Sigmoid colon (tissue), 7 donors: Measurements from ENCODE around the gene OTOGL. TPM values are rescaled to one million over a fixed set of nuclear protein-coding genes. Genes with fewer than 3 reads are reported as not detected.

Experiments used
- DNase-seq: peaks from one replicate; pipeline ENCODE4 v3.0.0-alpha.2; 2019
- H3K27ac ChIP-seq, 4 donors: fragments of 200-600 bp; sonication (generic); one replicate each; pipeline ENCODE4 v1.5.1; 2016 to 2019; ENCODE audit warnings: mild to moderate bottlenecking in 1 of 4
- H3K27me3 ChIP-seq, 3 donors: fragments of 200-600 bp; sonication (generic); one replicate each; pipeline ENCODE4 v1.5.1; 2019; ENCODE audit warnings: mild to moderate bottlenecking in 1 of 3
- H3K36me3 ChIP-seq, 4 donors: fragments of 200-600 bp; sonication (generic); one replicate each; pipeline ENCODE4 v1.5.1; 2016 to 2019
- H3K4me1 ChIP-seq, 4 donors: fragments of 200-600 bp; sonication (generic); one replicate each; pipeline ENCODE4 v1.5.1; 2017 to 2019
- H3K4me3 ChIP-seq, 4 donors: fragments of 200-600 bp; sonication (generic); one replicate each; pipeline ENCODE4 v1.5.1; 2017 to 2019; ENCODE audit warnings: mild to moderate bottlenecking in 2 of 4, moderate library complexity in 1 of 4
- H3K9me3 ChIP-seq, 4 donors: fragments of 200-600 bp in 3 of 4; sonication (generic) in 3 of 4; one replicate each; pipeline versions ENCODE4 v1.5.1 to v1.6.1; 2013 to 2019
- EP300 ChIP-seq, 4 donors: sonication (generic); formaldehyde crosslinking; IDR thresholded peaks; one replicate each; pipeline ENCODE4 v1.6.1; 2017; ENCODE audit warnings: antibody characterized with exemption in 4 of 4
- POLR2A ChIP-seq, 2 donors: fragments of 450-650 bp; IDR thresholded peaks; one replicate each; pipeline ENCODE4 v1.6.1; 2016; ENCODE audit warnings: antibody characterized with exemption in 2 of 2, mild to moderate bottlenecking in 2 of 2, moderate library complexity in 2 of 2
- POLR2AphosphoS5 ChIP-seq, 4 donors: sonication (generic); formaldehyde crosslinking; IDR thresholded peaks; one replicate each; pipeline ENCODE4 v1.6.1; 2017; ENCODE audit warnings: antibody characterized with exemption in 4 of 4
- WGBS, 2 donors: extraction: QIAGEN DNeasy Blood & Tissue Kit; methylation state at CpG; one replicate each; pipeline ENCODE4 v1.1.7; 2013; 5-methylcytosine and 5-hydroxymethylcytosine counted together
- intact Hi-C: fragments of 100-400 bp; cut with DNase I; formaldehyde crosslinking; loops from one replicate; pipeline ENCODE4 v1.15.1; 2023
- polyA plus RNA-seq, 3 donors: library from polyadenylated mRNA; stranded (reverse); fragments of 200-250 nt; gene quantifications; one replicate each; pipeline ENCODE4 v1.2.3, GENCODE V29; 2013
- total RNA-seq, 4 donors: library from RNA; depleted of rRNA; stranded (reverse); fragments of >200 nt; gene quantifications; one replicate each; pipeline ENCODE4 v1.1.0, GENCODE V29; 2016
- TF ChIP-seq, protein P1 (sequence below), 4 experiments: fragments of 450-650 bp in 3 of 4; fragments of 200-600 bp in 1 of 4; IDR thresholded peaks; one replicate each; pipeline ENCODE4 v1.5.1; 2016 to 2019; ENCODE audit warnings: antibody characterized with exemption in 4 of 4, mild to moderate bottlenecking in 3 of 4, moderate library complexity in 2 of 4
- donor health status: healthy with polysubstance abuse.
- donor health status: Bipolar disorder and iron deficiency.
- donor health status: healthy.

Gene OTOGL
- total and polyA plus RNA-seq, 7 donors: 0.07 to 4.7 (median 0.81) TPM; not detected in 2

DNA sequence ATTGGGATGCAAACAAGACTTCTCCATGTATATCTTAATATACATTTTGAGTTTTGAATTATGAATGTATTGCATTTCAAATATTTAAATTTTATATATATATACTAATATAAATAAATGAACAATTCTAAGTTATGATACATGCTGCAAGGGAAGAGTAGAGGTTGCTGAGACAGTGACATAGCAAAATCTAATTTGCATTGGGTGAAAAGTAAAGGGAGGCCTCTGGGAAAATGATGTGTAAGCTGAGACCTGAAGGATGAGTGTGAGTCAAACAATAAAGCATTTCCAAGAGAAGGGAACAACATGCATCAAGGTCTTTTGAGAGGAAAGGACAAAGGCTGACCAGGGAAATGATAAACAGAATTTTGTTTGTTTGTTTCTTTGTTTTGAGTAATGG, 281.8 kb downstream of the OTOGL start:
- Histone ChIP-seq H3K4me1 (no peaks in the 10 kb centered on the region), H3K27ac (no peak overlapping the region), H3K4me3 (no peak overlapping the region), H3K36me3 (no peaks in the 10 kb centered on the region), H3K9me3 (no peaks in the 10 kb centered on the region), H3K27me3 (no peaks in the 10 kb centered on the region)
- no peak for DNase-seq
- TF ChIP-seq EP300 (IDR thresholded peaks at IDR 0.05) (no peak), POLR2AphosphoS5 (IDR thresholded peaks at IDR 0.05) (no peak), POLR2A (IDR thresholded peaks at IDR 0.05) (no peak)
- TF ChIP-seq, protein P1, sequence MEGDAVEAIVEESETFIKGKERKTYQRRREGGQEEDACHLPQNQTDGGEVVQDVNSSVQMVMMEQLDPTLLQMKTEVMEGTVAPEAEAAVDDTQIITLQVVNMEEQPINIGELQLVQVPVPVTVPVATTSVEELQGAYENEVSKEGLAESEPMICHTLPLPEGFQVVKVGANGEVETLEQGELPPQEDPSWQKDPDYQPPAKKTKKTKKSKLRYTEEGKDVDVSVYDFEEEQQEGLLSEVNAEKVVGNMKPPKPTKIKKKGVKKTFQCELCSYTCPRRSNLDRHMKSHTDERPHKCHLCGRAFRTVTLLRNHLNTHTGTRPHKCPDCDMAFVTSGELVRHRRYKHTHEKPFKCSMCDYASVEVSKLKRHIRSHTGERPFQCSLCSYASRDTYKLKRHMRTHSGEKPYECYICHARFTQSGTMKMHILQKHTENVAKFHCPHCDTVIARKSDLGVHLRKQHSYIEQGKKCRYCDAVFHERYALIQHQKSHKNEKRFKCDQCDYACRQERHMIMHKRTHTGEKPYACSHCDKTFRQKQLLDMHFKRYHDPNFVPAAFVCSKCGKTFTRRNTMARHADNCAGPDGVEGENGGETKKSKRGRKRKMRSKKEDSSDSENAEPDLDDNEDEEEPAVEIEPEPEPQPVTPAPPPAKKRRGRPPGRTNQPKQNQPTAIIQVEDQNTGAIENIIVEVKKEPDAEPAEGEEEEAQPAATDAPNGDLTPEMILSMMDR (IDR thresholded peaks at IDR 0.05): no peak
- intact Hi-C loops: no loop called here

DNA sequence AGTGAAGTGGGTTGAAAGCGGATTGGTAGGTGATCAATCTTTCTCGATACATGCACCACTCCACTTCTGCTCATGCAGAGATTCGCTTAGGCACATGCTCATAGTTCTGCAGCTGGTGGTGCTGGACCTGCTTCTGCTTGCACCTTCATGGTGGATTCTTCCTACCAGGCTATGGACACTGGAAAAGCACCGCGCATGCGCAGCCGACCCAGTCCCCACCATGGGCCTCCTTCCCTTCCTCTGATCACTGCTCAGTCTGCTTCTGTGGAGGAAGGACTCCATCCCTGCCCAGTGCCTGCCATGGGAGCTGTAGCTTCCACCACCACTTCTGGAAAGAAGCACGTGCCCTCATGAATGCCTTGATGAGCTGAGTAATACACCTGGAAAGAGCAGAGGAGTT, 282.9 kb downstream of the OTOGL start:
- DNase-seq: no peak
- Histone ChIP-seq H3K9me3 (no peaks in the 10 kb centered on the region), H3K27ac (no peak overlapping the region), H3K36me3 (no peaks in the 10 kb centered on the region), H3K27me3 (no peaks in the 10 kb centered on the region), H3K4me3 (no peak overlapping the region), H3K4me1 (no peaks in the 10 kb centered on the region)
- intact Hi-C loops: no loop called here
- WGBS, 2 donors: 92 to 94% methylated on average over 8 of the region's 8 CpGs
- no peak for TF ChIP-seq POLR2A (IDR thresholded peaks at IDR 0.05)
- TF ChIP-seq POLR2AphosphoS5 (IDR thresholded peaks at IDR 0.05): no peak
- TF ChIP-seq, protein P1 (IDR thresholded peaks at IDR 0.05): no peak
- no peak for TF ChIP-seq EP300 (IDR thresholded peaks at IDR 0.05)

DNA sequence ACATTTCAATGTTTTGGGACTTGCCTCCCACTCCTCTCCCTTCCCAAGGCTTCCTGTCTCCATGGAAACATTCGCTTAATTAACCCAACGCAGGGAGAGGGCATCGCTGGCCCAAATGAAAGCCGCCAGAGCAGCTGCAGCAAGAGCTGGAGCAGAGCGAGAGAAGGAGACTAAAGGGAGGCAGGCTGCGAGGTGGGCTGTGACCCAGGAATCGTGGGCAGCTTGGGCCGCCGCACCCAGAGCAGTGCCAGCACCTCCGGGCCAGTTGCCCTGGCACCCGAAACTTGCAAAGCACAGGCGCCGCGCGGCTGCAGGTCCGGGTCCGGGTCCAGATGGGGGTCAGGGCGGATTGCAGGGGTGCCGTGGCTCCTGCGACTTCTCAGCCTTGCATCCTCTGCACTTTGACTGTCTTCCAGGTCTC, 301.2 kb downstream of the OTOGL start:
- Histone ChIP-seq H3K27me3 (peaks cover 0 to 12% (median 7%) of the 10 kb centered on the region in 3 donors), H3K4me1 (peaks cover 0 to 7% (median 0%) of the 10 kb centered on the region in 4 donors), H3K9me3 (no peaks in the 10 kb centered on the region), H3K27ac (no peak overlapping the region), H3K36me3 (no peaks in the 10 kb centered on the region), H3K4me3 (peak overlapping the region in 3 of 4 donors; percentile 22 to 36 (median 35))
- 37 to 44% methylated on average over 20 of the region's 20 CpGs for WGBS, 2 donors
- intact Hi-C loops: no loop called here
- TF ChIP-seq, protein P1 (IDR thresholded peaks at IDR 0.05): no peak
- DNase-seq: no peak

DNA sequence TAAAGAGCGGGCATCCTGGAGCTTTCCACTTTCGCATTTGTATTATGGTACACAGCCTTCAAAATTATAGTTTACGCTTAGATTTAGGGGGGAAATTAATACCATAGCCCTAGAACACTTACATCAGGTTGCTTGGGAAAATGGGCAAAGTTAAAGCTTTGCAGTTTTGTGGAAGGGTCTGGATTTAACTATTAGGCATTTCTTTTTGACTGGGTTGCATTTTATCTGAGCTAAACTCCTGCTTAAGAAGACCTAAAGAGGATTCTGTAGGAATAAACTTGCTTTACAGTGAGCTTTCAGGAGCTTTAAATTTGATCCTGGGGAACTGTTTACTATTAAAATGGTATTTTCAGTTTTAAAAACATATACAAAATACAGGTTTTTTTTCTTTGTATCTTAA, 301.9 kb downstream of the OTOGL start:
- Histone ChIP-seq H3K36me3 (no peaks in the 10 kb centered on the region), H3K9me3 (no peaks in the 10 kb centered on the region), H3K27me3 (peaks cover 0 to 12% (median 7%) of the 10 kb centered on the region in 3 donors), H3K4me3 (no peak overlapping the region), H3K27ac (no peak overlapping the region), H3K4me1 (peaks cover 0 to 7% (median 0%) of the 10 kb centered on the region in 4 donors)
- intact Hi-C loops: no loop called here
- TF ChIP-seq POLR2A (IDR thresholded peaks at IDR 0.05) (no peak), POLR2AphosphoS5 (IDR thresholded peaks at IDR 0.05) (no peak), EP300 (IDR thresholded peaks at IDR 0.05) (no peak)
- TF ChIP-seq, protein P1 (IDR thresholded peaks at IDR 0.05): no peak
- DNase-seq: no peak
- 80 to 92% methylated on average over 3 of the region's 3 CpGs for WGBS, 2 donors

DNA sequence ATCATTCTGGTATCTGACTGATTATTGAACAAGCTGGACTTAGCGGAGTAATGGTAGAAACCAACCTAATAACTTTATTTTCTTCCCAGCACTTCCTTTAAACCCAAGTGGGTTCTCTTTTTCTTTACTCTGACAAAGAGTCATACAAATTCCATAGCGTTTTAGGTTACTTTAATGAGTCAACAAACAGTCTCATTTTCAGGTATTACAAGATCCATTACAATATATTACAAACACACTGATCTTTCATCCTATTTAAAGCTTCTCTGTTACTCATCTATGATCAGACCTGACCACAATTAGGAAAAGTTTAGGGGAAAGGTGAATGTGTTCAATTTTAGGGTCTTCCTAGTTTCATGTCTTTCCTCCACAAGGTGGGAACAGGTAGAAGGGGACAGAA, 305.3 kb downstream of the OTOGL start:
- intact Hi-C loops: no loop called here
- no peak for TF ChIP-seq EP300 (IDR thresholded peaks at IDR 0.05)
- TF ChIP-seq POLR2AphosphoS5 (IDR thresholded peaks at IDR 0.05): no peak
- TF ChIP-seq, protein P1 (IDR thresholded peaks at IDR 0.05): no peak
- TF ChIP-seq POLR2A (IDR thresholded peaks at IDR 0.05): no peak
- DNase-seq: no peak

More for the DNA sequence above, 305.3 kb downstream of the OTOGL start:
- H3K27ac ChIP-seq: no peak overlapping the region
- H3K9me3 ChIP-seq: no peaks in the 10 kb centered on the region
- H3K4me3 ChIP-seq: no peak overlapping the region
- no peaks in the 10 kb centered on the region for H3K36me3 ChIP-seq
- WGBS, 2 donors: 44 to 59% methylated on average over 2 of the region's 2 CpGs
- H3K4me1 ChIP-seq: peaks cover 0 to 7% (median 0%) of the 10 kb centered on the region in 4 donors
- H3K27me3 ChIP-seq: peaks cover 0 to 12% (median 7%) of the 10 kb centered on the region in 3 donors
